GM12874 (cell line): ENCODE data around the gene TRIM22.

Experiments
- CTCF ChIP-seq: IDR thresholded peaks from 2 replicates; pipeline ENCODE4 v1.5.1; 2011; ENCODE audit warnings: low read depth, mild to moderate bottlenecking, control low read depth, low read length, moderate library complexity; ENCODE audit not compliant: insufficient read depth

TRIM22 gene

DNA sequence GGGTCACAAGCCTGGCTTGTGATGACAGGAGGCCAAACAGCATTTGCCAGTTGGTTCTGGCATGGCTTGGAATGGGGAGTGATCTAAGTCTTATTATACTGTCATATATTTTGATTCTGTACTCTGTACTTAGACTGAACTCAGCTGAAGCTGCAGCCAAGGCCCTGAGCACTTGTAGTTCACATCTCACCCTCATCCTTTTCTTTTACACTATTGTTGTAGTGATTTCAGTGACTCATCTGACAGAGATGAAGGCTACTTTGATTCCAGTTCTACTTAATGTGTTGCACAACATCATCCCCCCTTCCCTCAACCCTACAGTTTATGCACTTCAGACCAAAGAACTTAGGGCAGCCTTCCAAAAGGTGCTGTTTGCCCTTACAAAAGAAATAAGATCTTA, 47.5 kb downstream of the TRIM22 start:
- no peak for TF ChIP-seq CTCF

DNA sequence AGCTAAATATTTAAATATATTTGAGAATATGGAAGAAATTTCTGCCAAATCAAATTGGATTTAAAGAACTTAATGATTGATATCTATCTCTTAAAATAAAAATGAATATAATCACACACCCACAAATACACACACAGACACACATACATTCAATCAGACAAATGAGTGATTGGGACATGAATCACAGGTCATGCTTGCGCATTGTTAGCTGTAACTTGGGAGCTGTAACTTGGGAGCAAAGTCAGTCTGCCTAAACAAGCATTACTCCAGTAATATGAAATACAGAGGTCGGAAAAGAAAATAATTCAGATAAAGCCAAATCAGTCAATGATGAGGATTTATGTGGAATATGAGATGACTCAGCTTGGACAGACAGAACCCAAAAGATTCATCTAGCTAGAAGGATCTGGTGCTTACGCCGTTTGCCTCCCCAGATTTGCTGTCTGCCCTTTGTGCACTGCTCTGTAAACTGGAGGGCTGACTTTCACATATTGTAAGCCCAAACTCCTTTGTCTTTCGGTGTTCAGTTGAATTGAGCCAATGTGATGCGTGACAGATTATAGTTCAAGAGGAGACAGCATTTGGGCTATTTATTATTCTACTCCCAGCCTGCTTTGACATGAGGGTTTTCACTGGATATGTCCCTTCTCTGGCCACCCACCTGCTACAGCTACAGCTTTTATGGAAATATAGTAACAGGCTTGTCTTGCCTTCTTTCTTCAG, 48.2 kb downstream of the TRIM22 start:
- no peak for TF ChIP-seq CTCF

- TF ChIP-seq CTCF, result no peak
These were observed 48.8 kb downstream of the TRIM22 start for GRCh38 chr11:5738431-5738830.

DNA sequence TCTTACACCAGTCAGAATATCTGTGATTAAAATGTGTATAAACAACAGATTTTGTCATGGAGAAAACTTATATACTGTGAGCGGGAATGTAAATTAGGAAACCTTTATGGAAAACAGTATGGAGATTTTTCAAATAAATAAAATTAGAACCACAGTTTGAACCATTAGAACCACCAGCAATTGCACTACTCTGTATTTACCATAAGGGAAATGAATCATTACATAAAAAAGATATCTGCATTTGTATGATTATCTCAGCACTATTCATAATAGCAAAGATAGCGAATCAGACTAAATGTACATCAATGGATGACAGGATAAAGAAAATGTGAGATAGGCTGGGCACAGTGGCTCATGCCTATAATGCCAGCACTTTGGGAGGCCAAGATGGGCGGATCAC, 57.0 kb downstream of the TRIM22 start:
- no peak for TF ChIP-seq CTCF

GRCh38 chr11:5749836-5750235, 60.2 kb downstream of the TRIM22 start:
- TF ChIP-seq CTCF, result no peak

DNA sequence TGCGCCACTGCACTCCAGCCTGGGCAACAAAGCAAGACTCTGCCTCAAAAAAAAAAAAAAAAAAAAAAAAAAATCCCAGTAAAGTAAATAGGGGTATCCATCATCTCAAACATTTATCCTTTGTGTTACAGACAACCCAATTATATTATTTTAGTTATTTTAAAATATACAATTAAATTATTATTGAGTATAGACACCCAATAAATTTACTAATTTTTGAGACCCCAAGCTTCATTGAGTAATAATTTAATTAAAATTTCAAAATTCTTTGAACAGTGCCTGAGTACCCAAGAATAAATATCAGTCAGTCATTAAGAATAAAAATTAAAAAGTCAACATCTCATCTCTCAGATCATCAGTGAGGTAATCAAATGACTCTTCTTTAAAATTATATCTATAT, 64.4 kb downstream of the TRIM22 start, which contains the start of gene OR52N4:
TSS of gene OR52N4 (plus strand) at position 301 of the 400 bp plus-strand sequence. CDS start 498 bp downstream, outside the sequence.
- no peak for TF ChIP-seq CTCF
